WTC11 (cell line): ENCODE results near the gene POLR3GL. TPM values are rescaled to one million over a fixed set of nuclear protein-coding genes. Genes with fewer than 3 reads are reported as not detected.

Experiments used
- ATAC-seq: fragments of 200-7000 bp; cut with Tn5 transposase; 2 replicates; pipeline ENCODE4 v1.10.0; 2021; ENCODE audit warnings: mild to moderate bottlenecking, moderate library complexity
- CTCF ChIA-PET: fragments of 300-600 bp; sonication (Branson Sonifier 250); formaldehyde crosslinking; loops from one replicate; lab custom pipeline; 2021; ENCODE audit warnings: antibody characterized with exemption; lab: Charles Lee
- POLR2A ChIA-PET: fragments of 350-600 bp; sonication (Branson Sonifier 250); formaldehyde crosslinking; loops from one replicate; lab custom pipeline; 2021; ENCODE audit warnings: antibody characterized with exemption; lab: Charles Lee
- DNase-seq: peaks from one replicate; pipeline ENCODE4 v3.0.0; 2021; ENCODE audit warnings: low spot score
- H3K27ac Mint-ChIP-seq: 2 replicates; pipeline ENCODE4 v1.8.0; 2021; ENCODE audit warnings: mixed read lengths
- H3K27me3 Mint-ChIP-seq: 2 replicates; pipeline ENCODE4 v1.8.0; 2021; ENCODE audit warnings: low read depth, mild to moderate bottlenecking, moderate library complexity, mixed read lengths
- H3K36me3 Mint-ChIP-seq: 2 replicates; pipeline ENCODE4 v1.8.0; 2021; ENCODE audit warnings: mixed read lengths
- H3K4me1 Mint-ChIP-seq: 2 replicates; pipeline ENCODE4 v1.8.0; 2022; ENCODE audit warnings: mixed read lengths
- H3K4me3 Mint-ChIP-seq: 2 replicates; pipeline ENCODE4 v1.8.0; 2021; ENCODE audit warnings: mild to moderate bottlenecking, moderate library complexity, mixed read lengths
- H3K9me3 Mint-ChIP-seq: 2 replicates; pipeline ENCODE4 v1.8.0; 2021; ENCODE audit warnings: mixed read lengths
- EMX1 ChIP-seq: fragments of 250-450 bp; sonication (Bioruptor Pico); IDR thresholded peaks from 2 replicates; pipeline ENCODE4 v1.8.0; 2021; ENCODE audit warnings: mild to moderate bottlenecking
- FOXP1 ChIP-seq: sonication (generic); formaldehyde crosslinking; IDR thresholded peaks from 2 replicates; pipeline ENCODE4 v1.8.0; 2022; ENCODE audit warnings: missing genetic modification reagents, mild to moderate bottlenecking, moderate library complexity, borderline replicate concordance
- GABPB1 ChIP-seq: sonication (generic); formaldehyde crosslinking; IDR thresholded peaks from 2 replicates; pipeline ENCODE4 v1.8.1; 2023; ENCODE audit warnings: mild to moderate bottlenecking, missing genetic modification reagents
- GTF2I ChIP-seq: fragments of 250-450 bp; sonication (Bioruptor Pico); conservative IDR thresholded peaks from 2 replicates; pipeline ENCODE4 v1.4.0; 2021; ENCODE audit warnings: mild to moderate bottlenecking
- NR2C2 ChIP-seq: sonication (generic); formaldehyde crosslinking; IDR thresholded peaks from 2 replicates; pipeline ENCODE4 v1.8.0; 2022; ENCODE audit warnings: mild to moderate bottlenecking, missing genetic modification reagents
- NR3C1 ChIP-seq: sonication (generic); formaldehyde crosslinking; conservative IDR thresholded peaks from 2 replicates; pipeline ENCODE4 v1.8.1; 2023; ENCODE audit warnings: low read depth, mild to moderate bottlenecking, missing genetic modification reagents
- OVOL2 ChIP-seq: fragments of 250-450 bp; sonication (Bioruptor Pico); IDR thresholded peaks from 2 replicates; pipeline ENCODE4 v1.9.0; 2021; ENCODE audit warnings: mild to moderate bottlenecking, borderline replicate concordance
- RORB ChIP-seq: fragments of 250-450 bp; sonication (Bioruptor Pico); IDR thresholded peaks from 2 replicates; pipeline ENCODE4 v1.9.0; 2021; ENCODE audit warnings: mild to moderate bottlenecking
- SMAD4 ChIP-seq: sonication (generic); formaldehyde crosslinking; IDR thresholded peaks from 2 replicates; pipeline ENCODE4 v1.8.0; 2022; ENCODE audit warnings: mild to moderate bottlenecking, missing genetic modification reagents
- TCF7 ChIP-seq: sonication (generic); formaldehyde crosslinking; IDR thresholded peaks from 2 replicates; pipeline ENCODE4 v1.8.0; 2022; ENCODE audit warnings: mild to moderate bottlenecking, low read depth, missing genetic modification reagents, moderate library complexity
- TP53 ChIP-seq: sonication (generic); formaldehyde crosslinking; IDR thresholded peaks from 2 replicates; pipeline ENCODE4 v1.8.1; 2023; ENCODE audit warnings: mild to moderate bottlenecking, missing genetic modification reagents
- ZNF416 ChIP-seq: fragments of 250-450 bp; sonication (Bioruptor Pico); IDR thresholded peaks from 2 replicates; pipeline ENCODE4 v1.9.0; 2021; ENCODE audit warnings: mild to moderate bottlenecking, inconsistent platforms
- total RNA-seq: library from RNA; stranded (reverse); gene quantifications from 3 replicates; pipeline ENCODE4 v1.2.3, GENCODE V29; 2021
- TF ChIP-seq, protein P1 (sequence below): sonication (generic); formaldehyde crosslinking; IDR thresholded peaks from 2 replicates; pipeline ENCODE4 v1.8.1; 2023; ENCODE audit warnings: mild to moderate bottlenecking, missing genetic modification reagents
- TF ChIP-seq, protein P2 (sequence below): fragments of 250-450 bp; sonication (Bioruptor Pico); IDR thresholded peaks from 2 replicates; pipeline ENCODE4 v1.9.0; 2021; ENCODE audit warnings: mild to moderate bottlenecking
- TF ChIP-seq, protein P3 (sequence below): sonication (generic); formaldehyde crosslinking; IDR thresholded peaks from 2 replicates; pipeline ENCODE4 v1.8.1; 2022; ENCODE audit warnings: low read depth, mild to moderate bottlenecking, moderate library complexity, missing genetic modification reagents, borderline replicate concordance
- TF ChIP-seq, protein P4 (sequence below): fragments of 250-450 bp; sonication (Bioruptor Pico); IDR thresholded peaks from 2 replicates; pipeline ENCODE4 v1.8.0; 2021; ENCODE audit warnings: mild to moderate bottlenecking
- TF ChIP-seq, protein P5 (sequence below): fragments of 250-450 bp; sonication (Bioruptor Pico); IDR thresholded peaks from 2 replicates; pipeline ENCODE4 v1.9.0; 2021; ENCODE audit warnings: mild to moderate bottlenecking
- TF ChIP-seq, protein P6 (sequence below): sonication (generic); formaldehyde crosslinking; IDR thresholded peaks from 2 replicates; pipeline ENCODE4 v1.8.1; 2023; ENCODE audit warnings: mild to moderate bottlenecking, missing genetic modification reagents, borderline replicate concordance

Gene POLR3GL
- total RNA-seq, 1 experiment from 2014 or later: 3.8 TPM

DNA sequence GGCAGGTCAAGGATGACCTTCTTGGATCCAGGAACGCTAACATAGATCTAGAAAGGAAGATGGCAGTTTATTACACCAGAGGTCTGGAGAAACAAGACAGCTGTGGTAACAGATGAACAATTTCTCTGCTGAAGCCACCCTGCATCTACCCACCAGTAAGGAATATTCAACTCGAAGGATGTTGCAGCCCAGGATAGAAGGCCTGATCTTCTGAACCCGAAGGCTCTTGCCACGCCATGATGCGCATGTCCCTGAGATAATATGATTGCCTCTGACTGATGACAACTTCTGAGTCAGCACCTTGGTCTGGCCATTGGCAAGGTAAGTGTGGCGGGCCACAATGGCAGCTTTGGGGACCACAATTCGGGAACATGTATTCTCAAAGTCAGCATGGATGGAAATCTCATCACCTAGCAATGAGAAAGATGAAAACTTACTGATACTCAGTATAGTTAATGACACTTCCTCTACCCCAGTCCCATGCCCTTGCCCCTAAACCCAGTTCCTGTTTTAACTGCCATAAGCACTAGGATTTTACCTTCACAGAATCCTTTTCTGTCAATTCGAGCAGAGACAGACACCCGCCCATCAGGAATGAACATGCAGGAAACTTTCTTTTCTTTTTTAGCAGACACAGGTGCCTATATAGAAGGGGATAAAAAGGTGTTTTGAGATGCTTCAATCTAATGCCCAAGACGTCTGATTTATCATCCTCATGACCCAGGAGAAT, 30.1 kb downstream of the POLR3GL start:
- Mint-ChIP-seq H3K27me3 (no peaks in the 10 kb centered on the region), H3K4me3 (peak overlapping the region; percentile 98), H3K4me1 (peaks cover 73% of the 10 kb centered on the region), H3K36me3 (peaks cover 41% of the 10 kb centered on the region), H3K27ac (no peak overlapping the region), H3K9me3 (no peaks in the 10 kb centered on the region)
- DNase-seq (no peak), ATAC-seq (no peak)
- ChIA-PET CTCF (interaction anchor here (1.3 kb wide), 1 partner anchor 17 kb away, joined by 3 read pairs; no protein-coding TSS in a partner anchor), POLR2A (interaction anchor here (1.2 to 1.3 kb wide), 2 partner anchors 14 to 15 kb away, joined by 3 to 5 read pairs; no protein-coding TSS in a partner anchor)
- TF ChIP-seq GABPB1: 0 out of 2 replicates have a peak, but pooled peaks have one; percentile 29
- no peak for TF ChIP-seq TP53

DNA sequence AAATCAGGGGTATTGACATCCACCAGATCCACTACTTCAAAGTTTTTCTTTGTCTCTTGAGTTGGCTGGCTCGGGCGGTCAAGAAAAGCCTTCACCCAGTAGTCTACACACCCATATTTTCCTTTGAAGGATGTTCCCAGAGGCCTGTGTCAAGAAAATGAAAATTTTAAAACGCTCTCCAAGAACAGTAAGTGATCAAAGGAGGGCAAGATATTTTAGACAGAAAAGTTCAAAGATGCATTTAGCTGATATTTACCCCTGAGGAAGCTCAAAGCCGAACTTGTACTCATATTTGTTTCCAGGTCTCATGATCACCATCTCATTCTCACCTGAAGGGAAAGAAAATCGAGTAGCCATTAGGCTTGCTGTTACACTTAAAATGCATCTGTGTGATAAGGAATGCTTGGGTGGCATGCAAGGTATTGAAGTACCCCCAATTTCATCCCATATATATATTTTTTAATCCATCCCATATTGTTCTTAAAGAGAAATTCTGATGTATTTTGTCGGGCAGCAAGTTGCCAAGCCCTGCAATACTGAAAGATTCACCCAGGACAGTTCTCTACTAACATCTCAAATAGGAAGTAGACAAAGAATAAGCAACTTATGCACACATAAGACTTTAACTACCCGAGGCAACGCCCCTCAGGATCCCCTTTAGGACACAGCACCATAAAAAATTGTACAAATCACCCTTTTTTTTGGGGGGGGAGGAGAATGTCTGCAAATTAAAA, 30.8 kb downstream of the POLR3GL start:
- no peaks in the 10 kb centered on the region for H3K9me3 Mint-ChIP-seq
- peak overlapping the region; percentile 98 for H3K4me3 Mint-ChIP-seq
- H3K4me1 Mint-ChIP-seq: peaks cover 77% of the 10 kb centered on the region
- no peak for TF ChIP-seq SMAD4 (CRISPR knock-in tag)
- TF ChIP-seq, protein P1, sequence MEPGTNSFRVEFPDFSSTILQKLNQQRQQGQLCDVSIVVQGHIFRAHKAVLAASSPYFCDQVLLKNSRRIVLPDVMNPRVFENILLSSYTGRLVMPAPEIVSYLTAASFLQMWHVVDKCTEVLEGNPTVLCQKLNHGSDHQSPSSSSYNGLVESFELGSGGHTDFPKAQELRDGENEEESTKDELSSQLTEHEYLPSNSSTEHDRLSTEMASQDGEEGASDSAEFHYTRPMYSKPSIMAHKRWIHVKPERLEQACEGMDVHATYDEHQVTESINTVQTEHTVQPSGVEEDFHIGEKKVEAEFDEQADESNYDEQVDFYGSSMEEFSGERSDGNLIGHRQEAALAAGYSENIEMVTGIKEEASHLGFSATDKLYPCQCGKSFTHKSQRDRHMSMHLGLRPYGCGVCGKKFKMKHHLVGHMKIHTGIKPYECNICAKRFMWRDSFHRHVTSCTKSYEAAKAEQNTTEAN (CRISPR knock-in tag): no peak
- TF ChIP-seq ZNF416 (CRISPR knock-in tag): no peak
- TF ChIP-seq, protein P2, sequence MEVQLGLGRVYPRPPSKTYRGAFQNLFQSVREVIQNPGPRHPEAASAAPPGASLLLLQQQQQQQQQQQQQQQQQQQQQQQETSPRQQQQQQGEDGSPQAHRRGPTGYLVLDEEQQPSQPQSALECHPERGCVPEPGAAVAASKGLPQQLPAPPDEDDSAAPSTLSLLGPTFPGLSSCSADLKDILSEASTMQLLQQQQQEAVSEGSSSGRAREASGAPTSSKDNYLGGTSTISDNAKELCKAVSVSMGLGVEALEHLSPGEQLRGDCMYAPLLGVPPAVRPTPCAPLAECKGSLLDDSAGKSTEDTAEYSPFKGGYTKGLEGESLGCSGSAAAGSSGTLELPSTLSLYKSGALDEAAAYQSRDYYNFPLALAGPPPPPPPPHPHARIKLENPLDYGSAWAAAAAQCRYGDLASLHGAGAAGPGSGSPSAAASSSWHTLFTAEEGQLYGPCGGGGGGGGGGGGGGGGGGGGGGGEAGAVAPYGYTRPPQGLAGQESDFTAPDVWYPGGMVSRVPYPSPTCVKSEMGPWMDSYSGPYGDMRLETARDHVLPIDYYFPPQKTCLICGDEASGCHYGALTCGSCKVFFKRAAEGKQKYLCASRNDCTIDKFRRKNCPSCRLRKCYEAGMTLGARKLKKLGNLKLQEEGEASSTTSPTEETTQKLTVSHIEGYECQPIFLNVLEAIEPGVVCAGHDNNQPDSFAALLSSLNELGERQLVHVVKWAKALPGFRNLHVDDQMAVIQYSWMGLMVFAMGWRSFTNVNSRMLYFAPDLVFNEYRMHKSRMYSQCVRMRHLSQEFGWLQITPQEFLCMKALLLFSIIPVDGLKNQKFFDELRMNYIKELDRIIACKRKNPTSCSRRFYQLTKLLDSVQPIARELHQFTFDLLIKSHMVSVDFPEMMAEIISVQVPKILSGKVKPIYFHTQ (CRISPR knock-in tag): no peak
- no peak for TF ChIP-seq TP53
- TF ChIP-seq FOXP1: no peak
- TF ChIP-seq NR2C2 (CRISPR knock-in tag): no peak
- TF ChIP-seq, protein P3, sequence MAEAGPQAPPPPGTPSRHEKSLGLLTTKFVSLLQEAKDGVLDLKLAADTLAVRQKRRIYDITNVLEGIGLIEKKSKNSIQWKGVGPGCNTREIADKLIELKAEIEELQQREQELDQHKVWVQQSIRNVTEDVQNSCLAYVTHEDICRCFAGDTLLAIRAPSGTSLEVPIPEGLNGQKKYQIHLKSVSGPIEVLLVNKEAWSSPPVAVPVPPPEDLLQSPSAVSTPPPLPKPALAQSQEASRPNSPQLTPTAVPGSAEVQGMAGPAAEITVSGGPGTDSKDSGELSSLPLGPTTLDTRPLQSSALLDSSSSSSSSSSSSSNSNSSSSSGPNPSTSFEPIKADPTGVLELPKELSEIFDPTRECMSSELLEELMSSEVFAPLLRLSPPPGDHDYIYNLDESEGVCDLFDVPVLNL (CRISPR knock-in tag): no peak
- TF ChIP-seq, protein P4, sequence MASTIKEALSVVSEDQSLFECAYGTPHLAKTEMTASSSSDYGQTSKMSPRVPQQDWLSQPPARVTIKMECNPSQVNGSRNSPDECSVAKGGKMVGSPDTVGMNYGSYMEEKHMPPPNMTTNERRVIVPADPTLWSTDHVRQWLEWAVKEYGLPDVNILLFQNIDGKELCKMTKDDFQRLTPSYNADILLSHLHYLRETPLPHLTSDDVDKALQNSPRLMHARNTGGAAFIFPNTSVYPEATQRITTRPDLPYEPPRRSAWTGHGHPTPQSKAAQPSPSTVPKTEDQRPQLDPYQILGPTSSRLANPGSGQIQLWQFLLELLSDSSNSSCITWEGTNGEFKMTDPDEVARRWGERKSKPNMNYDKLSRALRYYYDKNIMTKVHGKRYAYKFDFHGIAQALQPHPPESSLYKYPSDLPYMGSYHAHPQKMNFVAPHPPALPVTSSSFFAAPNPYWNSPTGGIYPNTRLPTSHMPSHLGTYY (CRISPR knock-in tag): no peak
- TF ChIP-seq OVOL2 (CRISPR knock-in tag): no peak
- no peak for TF ChIP-seq EMX1 (CRISPR knock-in tag)
- TF ChIP-seq, protein P5, sequence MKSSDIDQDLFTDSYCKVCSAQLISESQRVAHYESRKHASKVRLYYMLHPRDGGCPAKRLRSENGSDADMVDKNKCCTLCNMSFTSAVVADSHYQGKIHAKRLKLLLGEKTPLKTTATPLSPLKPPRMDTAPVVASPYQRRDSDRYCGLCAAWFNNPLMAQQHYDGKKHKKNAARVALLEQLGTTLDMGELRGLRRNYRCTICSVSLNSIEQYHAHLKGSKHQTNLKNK (CRISPR knock-in tag): no peak
- no peak for TF ChIP-seq TCF7
- no peak for TF ChIP-seq NR3C1
- TF ChIP-seq RORB (CRISPR knock-in tag): no peak
- TF ChIP-seq, protein P6, sequence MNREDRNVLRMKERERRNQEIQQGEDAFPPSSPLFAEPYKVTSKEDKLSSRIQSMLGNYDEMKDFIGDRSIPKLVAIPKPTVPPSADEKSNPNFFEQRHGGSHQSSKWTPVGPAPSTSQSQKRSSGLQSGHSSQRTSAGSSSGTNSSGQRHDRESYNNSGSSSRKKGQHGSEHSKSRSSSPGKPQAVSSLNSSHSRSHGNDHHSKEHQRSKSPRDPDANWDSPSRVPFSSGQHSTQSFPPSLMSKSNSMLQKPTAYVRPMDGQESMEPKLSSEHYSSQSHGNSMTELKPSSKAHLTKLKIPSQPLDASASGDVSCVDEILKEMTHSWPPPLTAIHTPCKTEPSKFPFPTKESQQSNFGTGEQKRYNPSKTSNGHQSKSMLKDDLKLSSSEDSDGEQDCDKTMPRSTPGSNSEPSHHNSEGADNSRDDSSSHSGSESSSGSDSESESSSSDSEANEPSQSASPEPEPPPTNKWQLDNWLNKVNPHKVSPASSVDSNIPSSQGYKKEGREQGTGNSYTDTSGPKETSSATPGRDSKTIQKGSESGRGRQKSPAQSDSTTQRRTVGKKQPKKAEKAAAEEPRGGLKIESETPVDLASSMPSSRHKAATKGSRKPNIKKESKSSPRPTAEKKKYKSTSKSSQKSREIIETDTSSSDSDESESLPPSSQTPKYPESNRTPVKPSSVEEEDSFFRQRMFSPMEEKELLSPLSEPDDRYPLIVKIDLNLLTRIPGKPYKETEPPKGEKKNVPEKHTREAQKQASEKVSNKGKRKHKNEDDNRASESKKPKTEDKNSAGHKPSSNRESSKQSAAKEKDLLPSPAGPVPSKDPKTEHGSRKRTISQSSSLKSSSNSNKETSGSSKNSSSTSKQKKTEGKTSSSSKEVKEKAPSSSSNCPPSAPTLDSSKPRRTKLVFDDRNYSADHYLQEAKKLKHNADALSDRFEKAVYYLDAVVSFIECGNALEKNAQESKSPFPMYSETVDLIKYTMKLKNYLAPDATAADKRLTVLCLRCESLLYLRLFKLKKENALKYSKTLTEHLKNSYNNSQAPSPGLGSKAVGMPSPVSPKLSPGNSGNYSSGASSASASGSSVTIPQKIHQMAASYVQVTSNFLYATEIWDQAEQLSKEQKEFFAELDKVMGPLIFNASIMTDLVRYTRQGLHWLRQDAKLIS (CRISPR knock-in tag): no peak
- no peak for TF ChIP-seq GTF2I (CRISPR knock-in tag)
- TF ChIP-seq, all 79 proteins: peak for 0
- Mint-ChIP-seq H3K27ac (peak overlapping the region; percentile 97), H3K36me3 (peaks cover 41% of the 10 kb centered on the region), H3K27me3 (no peaks in the 10 kb centered on the region)
- CTCF ChIA-PET: interaction anchor here (1.3 to 3.4 kb wide), 3 partner anchors 16 to 19 kb away, joined by 3 to 14 read pairs (median 7); no protein-coding TSS in a partner anchor
- ATAC-seq: no peak
- POLR2A ChIA-PET: interaction anchor here (1.1 to 1.2 kb wide), 2 partner anchors 15 to 37 kb away, joined by 3 read pairs; partner anchors contain the start of gene LIX1L
- no peak for DNase-seq
